ENCODE data around the gene CACNA1H. TPM values are rescaled to one million over a fixed set of nuclear protein-coding genes. Genes with fewer than 3 reads are reported as not detected.

The CACNA1H gene
- total and polyA plus RNA-seq, 2 of the 4 experiments (the other 2 are of a cell fraction) = 1.6 to 5.8 TPM

DNA sequence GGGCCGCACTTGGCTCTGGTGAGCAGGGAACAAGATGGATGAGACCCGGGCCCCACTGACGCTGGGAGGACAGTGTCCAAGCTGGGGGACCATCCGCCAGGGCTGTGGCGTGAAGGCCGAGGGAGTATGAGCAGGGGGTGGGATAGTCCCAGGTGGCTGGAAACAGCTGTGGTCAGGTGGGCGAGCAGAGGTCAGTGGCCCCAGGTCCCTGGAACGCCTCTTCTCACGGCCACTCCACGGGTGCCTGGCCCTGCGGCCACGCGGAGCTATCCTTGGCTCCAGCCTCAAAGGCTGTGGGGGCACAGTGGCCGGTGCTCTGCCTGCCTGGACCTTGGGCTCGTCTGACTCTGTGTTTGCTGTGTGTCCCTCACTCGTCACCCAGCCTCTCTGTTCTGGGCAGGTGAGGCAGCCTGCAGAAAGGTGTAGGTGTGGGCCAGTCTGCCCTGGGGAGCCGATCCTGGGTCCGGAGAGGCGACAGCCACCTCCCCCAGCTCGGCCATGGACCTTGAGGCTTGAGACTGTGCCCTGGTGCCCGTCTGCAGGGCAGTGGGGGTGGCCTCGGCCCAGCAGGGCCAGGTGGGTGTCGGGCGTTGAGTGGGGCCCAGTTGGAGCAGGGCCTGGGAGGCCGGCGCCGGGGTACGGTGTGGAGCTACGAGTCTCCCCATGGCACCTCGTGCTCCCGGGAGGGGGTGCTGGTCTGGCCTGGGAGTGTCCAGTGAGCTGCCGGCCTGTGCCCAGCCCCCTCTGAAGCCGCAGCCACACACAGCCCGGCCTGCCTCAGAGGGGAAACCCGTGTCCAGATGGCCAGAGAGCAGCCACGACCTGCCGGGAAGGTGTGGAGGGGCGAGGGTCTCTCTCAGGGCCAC, 10.0 kb downstream of the CACNA1H start (continued):
- no peak for TF ChIP-seq RFX5 (IDR thresholded peaks at IDR 0.05; ENCODE audit: low read depth, low read length)

DNA sequence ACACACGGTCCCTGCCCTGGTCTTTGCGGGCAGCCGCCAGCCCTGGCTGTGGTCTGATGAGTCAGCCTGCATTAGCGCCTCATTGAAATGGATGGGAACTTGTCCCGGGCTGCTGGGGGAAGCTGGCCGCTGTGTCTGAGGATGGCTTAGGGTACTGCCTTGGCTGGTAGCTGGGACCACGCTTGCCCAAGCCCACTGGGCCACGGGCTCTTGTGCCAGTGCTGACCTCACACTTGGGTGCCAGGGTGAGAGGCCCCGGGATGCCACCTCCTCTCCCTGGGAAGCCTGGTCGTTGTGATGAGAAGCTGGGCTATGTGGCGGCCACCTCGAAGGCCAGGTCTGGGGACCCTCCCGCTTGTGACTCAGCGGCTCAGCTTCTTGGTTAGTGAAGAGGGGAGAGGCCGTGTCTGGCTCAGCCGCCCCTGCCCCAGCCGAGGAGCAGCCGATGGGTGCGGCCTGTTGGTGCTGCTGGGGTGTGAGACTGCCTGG, 10.7 kb downstream of the CACNA1H start:
- Histone ChIP-seq H3K4me2 (ENCODE audit: low read depth, low read length) (no peak overlapping the region), H3K56ac (ENCODE audit: extremely low read depth, insufficient read depth, low read length) (no peak overlapping the region), H2BK120ac (ENCODE audit: low read depth, low read length) (no peak overlapping the region), H3K36me3 (ENCODE audit: control insufficient read depth, insufficient read depth, low read length) (no peaks in the 10 kb centered on the region), H3K4me3 (ENCODE audit: insufficient read depth, low read depth, low read length) (no peak overlapping the region), H3K14ac (replicated peaks; ENCODE audit: low read depth, low read length) (no peak overlapping the region), H4K91ac (ENCODE audit: insufficient read depth, low read depth, low read length) (no peak overlapping the region), H2AK9ac (replicated peaks; ENCODE audit: low read depth, low read length, poor library complexity) (no peak overlapping the region), H3K9me3 (ENCODE audit: control insufficient read depth, insufficient read depth, low read length) (no peaks in the 10 kb centered on the region), H3K27me3 (ENCODE audit: control insufficient read depth, insufficient read depth, low read length) (peaks cover 11% of the 10 kb centered on the region; the same call in 1 of the 2 replicates), H3K79me1 (ENCODE audit: low read depth in 1 of 2, low read length in 2 of 2) (no peaks in the 10 kb centered on the region), H3K4me1 (ENCODE audit: control insufficient read depth, insufficient read depth, low read length) (peaks cover 9% of the 10 kb centered on the region; the same call in 1 of the 2 replicates), H2BK20ac (ENCODE audit: low read depth, low read length) (no peak overlapping the region), H4K8ac (ENCODE audit: low read depth in 2 of 2, low read length in 2 of 2) (no peak overlapping the region), H3K9ac (ENCODE audit: low read depth, low read length) (no peak overlapping the region), H3K4ac (ENCODE audit: low read depth, low read length) (no peak overlapping the region), H3K23ac (ENCODE audit: low read depth, low read length) (no peak overlapping the region), H4K20me1 (ENCODE audit: insufficient read depth, low read length) (peaks cover 15% of the 10 kb centered on the region), H2BK15ac (ENCODE audit: low read depth, low read length) (no peak overlapping the region), H2AK5ac (ENCODE audit: low read depth, low read length) (no peak overlapping the region), H4K5ac (ENCODE audit: low read depth, low read length) (no peak overlapping the region), H3K9me1 (ENCODE audit: insufficient read depth, low read length) (no peaks in the 10 kb centered on the region), H3K18ac (ENCODE audit: low read depth, low read length) (no peak overlapping the region), H2AFZ (replicated peaks; ENCODE audit: low read length, poor library complexity) (no peak overlapping the region), H2BK5ac (ENCODE audit: low read depth, low read length, poor library complexity, severe bottlenecking) (no peak overlapping the region), H3K27ac (ENCODE audit: insufficient read depth, low read length) (no peak overlapping the region)
- no peak for TF ChIP-seq BHLHE40 (IDR thresholded peaks at IDR 0.05; ENCODE audit: low read depth, low read length)
- peak; percentile 59; the same call in 1 of the 2 replicates for TF ChIP-seq FOS (IDR thresholded peaks at IDR 0.05; ENCODE audit: low read depth, low read length)
- 0 out of 2 replicates have a peak, but pooled peaks have one; percentile 12 for TF ChIP-seq MAZ (IDR thresholded peaks at IDR 0.05; ENCODE audit: borderline replicate concordance, low read depth, low read length)
- POLR2A ChIA-PET (ENCODE audit: unreplicated experiment) = no interaction called here
- peak; percentile 87 for ATAC-seq (ENCODE audit: low read depth)
- WGBS, 2 experiments (ENCODE audit: extremely low coverage in 2 of 2, insufficient read length in 1 of 2) = 37% methylated on average over 6 of the region's 19 CpGs; no CpG with 5 or more reads in 1 of the 2 experiments
- in situ Hi-C loops (cut with MboI; ENCODE audit: low sequenced_read_pairs) = no loop called here
- intact Hi-C loops (cut with micrococcal nuclease) = no loop called here
- peak; percentile 45 for DNase-seq
- dilution Hi-C loops (cut with HindIII; ENCODE audit: low sequenced_read_pairs, unreplicated experiment) = no loop called here
- BruUV-seq (replicated peaks) = no TSS peak
- CTCF ChIA-PET = no interaction called here
